NCI-H774 (cell line): ENCODE measurements around the gene TPP2.

Experiments
- DNase-seq: peaks from one replicate; lab custom pipeline; 2025; lab: John Stamatoyannopoulos, UW

TPP2 gene

GRCh38 chr13:102597029-102597961 is 509 bp downstream of the TPP2 start:
- DNase-seq = no peak

GRCh38 chr13:102598061-102598460 is 1.3 kb downstream of the TPP2 start:
- no peak for DNase-seq

GRCh38 chr13:102599426-102600012 is 2.7 kb downstream of the TPP2 start:
- DNase-seq = no peak

DNA sequence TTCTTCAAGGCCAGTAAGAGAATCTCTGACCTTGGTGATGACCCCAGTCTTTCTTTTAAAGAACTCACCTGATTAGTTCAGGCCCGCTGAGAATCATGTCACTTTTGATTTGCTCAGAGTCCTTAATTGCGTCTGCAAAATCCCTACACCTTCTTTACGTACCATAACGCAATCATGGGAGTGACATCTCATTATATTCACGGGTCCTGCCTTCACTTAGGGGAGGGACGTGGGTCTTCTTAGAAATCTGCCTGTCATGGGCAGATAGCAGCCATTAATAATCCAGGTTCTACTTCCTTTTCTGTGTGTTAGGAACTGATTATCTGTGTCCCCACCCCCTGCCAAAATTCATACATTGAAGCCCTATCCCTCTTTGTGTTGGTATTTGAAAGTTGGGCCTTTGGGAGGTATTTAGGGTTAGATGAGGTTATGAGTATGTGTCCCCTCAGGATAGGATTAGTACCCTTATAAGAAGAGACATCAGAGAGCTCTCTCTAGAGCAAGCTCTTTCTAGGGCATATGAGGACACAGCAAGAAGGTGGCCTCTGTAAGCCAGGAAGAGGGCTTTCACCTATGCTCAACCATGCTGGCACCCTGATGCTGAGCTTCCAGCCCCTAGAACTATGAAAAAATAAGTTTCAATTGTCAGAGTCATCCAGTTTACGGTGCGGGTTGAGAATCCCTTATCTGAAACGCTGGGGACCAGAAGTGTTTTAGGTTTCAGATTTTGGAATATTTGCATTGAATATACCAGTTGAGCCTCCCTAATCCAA is 9.9 kb downstream of the TPP2 start:
- no peak for DNase-seq

GRCh38 chr13:102608974-102609373 is 12.2 kb downstream of the TPP2 start:
- DNase-seq = no peak

GRCh38 chr13:102609696-102610095 is 12.9 kb downstream of the TPP2 start:
- DNase-seq = no peak

GRCh38 chr13:102610296-102610895 is 13.6 kb downstream of the TPP2 start:
- DNase-seq = no peak

- DNase-seq = no peak
These were observed 21.0 kb downstream of the TPP2 start for GRCh38 chr13:102617697-102618350.

DNA sequence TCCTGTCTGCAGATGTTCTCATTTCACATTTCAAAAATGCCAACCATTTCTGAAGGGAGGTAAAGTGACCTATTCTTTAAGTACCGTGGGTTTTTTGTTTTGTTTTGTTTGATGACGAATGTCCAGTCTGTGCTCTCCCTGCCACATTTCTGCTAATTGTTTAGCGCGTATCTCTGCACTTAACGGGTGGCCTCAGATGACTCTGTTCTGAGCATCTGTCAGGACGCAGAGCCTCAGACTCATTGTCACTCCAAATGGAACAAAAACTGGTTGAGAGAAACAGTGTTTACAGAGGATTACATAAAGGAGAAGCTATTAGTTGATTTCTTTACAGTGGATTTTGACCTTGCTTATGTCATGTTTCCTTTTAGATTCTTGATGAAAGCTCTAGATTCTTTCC is 23.7 kb downstream of the TPP2 start:
- DNase-seq = peak; percentile 35

GRCh38 chr13:102626928-102627327 is 30.1 kb downstream of the TPP2 start:
- DNase-seq = no peak

DNA sequence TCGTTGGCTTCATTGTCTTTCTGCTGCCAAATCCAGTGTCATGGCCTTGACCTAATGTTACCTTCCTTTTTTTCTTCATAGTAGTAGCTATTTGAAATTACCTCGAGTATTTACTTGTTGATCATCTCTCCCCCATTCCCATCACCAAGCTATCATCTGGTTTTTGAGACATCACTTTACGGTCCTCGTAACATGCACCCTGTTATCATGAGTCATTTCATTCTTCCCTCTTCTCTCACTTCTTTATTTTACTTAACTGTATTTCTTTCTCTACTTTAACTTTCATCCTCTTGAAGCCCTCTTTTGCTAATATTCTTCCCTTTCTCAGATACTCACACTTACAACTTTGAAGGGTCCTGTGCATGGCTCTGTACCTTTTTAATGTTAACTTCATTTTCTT is 31.8 kb downstream of the TPP2 start:
- DNase-seq = no peak

GRCh38 chr13:102631198-102631597 is 34.4 kb downstream of the TPP2 start:
- DNase-seq = no peak

DNA sequence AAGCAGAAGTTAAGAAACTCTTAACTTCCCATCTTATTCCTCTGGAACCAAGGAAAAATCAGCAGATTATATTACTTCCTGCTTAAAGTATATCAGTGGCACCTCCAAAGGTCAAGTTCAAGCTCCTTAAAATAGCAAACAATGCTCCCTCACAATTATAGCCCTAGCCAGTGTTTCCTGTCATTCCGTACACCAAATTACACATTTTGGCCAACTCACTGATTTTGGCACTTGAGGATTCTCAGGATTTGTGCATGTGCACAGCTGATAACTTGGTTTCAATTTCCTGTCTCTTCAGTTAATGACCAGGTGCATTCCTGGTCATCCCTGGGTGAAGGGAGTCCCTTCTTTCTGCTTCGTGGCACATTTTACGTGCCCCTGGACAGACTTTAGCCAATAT is 42.0 kb downstream of the TPP2 start:
- DNase-seq = no peak

- DNase-seq = no peak
These were observed 45.2 kb downstream of the TPP2 start for GRCh38 chr13:102642029-102642428.

DNA sequence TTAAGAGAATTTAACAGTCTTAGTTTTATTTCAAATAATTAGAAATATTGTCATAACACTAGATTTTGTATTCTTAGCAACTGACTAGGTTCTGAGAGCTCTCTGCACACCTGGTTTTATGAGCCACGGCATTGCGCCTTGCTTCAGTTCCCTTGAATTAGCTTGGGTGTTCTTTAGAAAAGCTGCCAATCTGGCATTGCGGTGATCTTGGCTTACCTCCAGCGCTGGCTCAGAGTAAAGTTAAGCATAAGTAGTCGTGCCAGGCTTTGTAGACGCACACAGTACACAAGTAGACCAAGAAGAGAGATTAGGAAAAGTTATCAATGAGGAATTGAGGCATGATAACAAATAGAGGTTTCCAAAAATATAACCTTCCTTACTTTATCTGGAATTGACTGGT is 45.7 kb downstream of the TPP2 start:
- no peak for DNase-seq

DNA sequence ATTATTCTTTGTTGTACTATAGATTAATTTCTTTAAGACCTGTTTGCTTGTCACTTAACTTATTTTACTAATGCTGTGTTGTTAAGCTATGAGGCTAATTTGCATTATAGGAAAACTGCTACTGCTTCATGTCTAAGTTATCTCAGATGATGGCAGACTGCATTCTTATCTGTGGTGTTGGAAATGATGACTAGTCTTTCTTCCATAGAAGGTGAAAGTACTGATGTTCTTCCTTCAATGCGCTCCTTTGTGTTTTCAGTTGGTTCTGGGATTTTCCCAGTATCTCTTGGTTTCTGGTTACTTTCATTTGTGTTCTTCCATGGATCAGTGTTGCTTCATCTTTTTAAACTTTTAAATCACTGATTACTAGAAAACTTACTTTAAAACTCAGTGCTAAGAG is 46.9 kb downstream of the TPP2 start:
- no peak for DNase-seq

DNA sequence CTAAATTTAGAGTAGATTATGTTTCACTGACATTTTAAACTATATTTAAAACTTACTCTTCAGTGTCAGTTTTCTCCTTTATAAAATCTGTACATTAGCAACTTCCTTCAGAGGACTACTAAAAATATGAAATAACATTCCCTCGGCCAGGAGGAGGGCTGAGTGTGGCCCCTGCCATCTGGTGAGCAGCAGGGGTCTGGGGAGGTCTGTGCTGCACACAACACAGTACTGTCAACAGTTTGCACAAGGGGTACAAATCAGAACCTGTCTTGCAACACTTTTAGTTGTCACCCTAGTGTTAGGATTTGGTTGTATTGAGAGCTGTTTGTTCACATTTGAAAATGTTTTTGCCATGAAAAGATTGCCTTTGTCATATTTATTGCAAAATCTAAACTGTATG is 48.9 kb downstream of the TPP2 start:
- no peak for DNase-seq

- no peak for DNase-seq
These were observed 51.3 kb downstream of the TPP2 start for GRCh38 chr13:102648046-102648445.

DNA sequence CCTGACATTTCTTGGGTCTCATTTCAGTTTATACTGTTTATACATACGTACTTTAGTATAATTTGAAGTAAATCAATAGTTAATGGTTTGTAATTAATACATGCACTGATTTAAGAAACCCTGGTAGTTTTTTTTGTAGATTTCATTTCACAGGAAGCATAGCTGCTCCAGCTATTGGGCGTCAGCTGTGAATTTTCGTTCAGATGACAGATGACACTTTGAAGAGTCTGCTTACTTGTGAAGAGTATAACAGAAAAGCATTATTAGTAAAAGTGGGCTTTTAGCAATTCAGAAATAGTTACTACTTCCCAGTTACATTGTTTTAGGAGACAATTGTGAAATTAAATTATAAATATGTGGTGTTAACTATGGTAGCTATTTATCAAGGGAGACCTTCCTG is 53.7 kb downstream of the TPP2 start:
- DNase-seq = no peak

DNA sequence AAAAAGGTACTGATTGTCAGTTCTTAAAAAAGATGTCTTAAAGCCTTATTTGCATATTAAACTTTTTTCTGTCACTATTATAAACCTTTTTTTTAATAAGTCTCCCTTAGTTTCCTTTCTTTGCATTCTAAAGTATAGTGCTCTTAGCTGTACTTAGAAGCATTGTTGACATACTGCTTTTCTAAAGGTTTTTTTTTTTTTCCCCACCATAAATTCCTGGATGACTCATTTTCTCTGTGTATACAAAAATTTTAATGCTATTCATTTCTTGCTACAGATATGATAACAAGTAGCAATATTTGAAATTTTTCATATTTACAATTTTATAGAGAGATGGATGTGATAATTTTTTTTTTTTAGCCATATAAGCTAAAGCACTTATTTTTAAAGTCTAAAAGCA is 54.6 kb downstream of the TPP2 start:
- DNase-seq = no peak

DNA sequence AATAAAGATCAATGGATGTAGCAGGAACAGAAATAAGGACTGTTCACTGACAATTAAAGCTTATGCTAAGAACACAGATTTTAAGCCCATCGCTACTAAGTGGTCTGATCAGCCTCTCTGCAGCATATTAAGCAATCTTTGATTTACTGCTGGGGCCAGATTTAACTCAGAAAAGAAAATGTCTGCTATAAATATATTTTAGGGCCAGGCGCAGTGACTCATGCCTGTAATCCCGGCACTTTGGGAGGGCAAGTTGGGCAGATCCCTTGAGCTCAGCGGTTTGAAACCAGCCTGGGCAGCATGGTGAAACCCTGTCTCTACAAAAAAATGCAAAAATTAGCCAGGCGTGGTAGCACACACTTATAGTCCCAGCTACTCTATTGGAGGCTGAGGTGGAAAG is 55.1 kb downstream of the TPP2 start:
- no peak for DNase-seq

DNA sequence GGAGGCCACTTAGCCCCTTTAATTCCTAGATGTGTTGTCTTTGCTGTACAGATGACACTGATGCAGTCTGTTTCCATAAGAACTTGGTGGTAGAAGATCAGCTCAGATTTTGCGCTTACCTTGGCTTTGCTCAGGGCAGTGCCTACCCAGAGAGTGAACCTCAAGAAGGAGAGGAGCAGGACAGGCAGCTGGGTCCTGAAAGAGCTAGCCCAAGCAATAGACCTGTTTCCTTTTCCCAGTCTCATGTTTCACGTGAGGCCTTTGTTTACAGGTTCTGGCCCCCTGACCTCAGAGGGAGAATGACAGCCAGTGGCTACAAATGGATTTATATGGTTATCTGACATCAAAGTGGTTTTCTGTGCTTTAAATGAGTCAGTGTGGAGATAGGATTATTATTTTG is 58.0 kb downstream of the TPP2 start:
- no peak for DNase-seq
